H1 (cell line): ENCODE data around the gene ZNF133. TPM values are rescaled to one million over a fixed set of nuclear protein-coding genes. Genes with fewer than 3 reads are reported as not detected.

Source experiments
- CTCF ChIA-PET: fragments of 300-600 bp; sonication (Branson Sonifier 250); formaldehyde crosslinking; loops from one replicate; lab custom pipeline; 2021; ENCODE audit not compliant: partially characterized antibody; lab: Charles Lee
- POLR2A ChIA-PET: fragments of 300-600 bp; sonication (Branson Sonifier 250); formaldehyde crosslinking; loops from one replicate; lab custom pipeline; 2021; ENCODE audit warnings: inconsistent platforms; ENCODE audit not compliant: partially characterized antibody; lab: Charles Lee
- DNase-seq, 2 experiments: peaks; one replicate each; pipeline versions ENCODE4 v3.0.0 to v3.0.0-alpha.2; 2010 to 2022; ENCODE audit warnings: low spot score in 2 of 2, low read depth in 1 of 2, mixed read lengths in 1 of 2
- FAIRE-seq: peaks from 2 replicates; lab custom pipeline; 2011; peaks lifted over from hg19 to GRCh38; lab: Jason Lieb, UNC
- H2AFZ ChIP-seq: 2 replicates; pipeline ENCODE4 v1.8.1; 2012; ENCODE audit warnings: low read length, inconsistent platforms
- H2AK5ac ChIP-seq: 2 replicates; pipeline ENCODE4 v1.6.1; 2013; ENCODE audit warnings: low read depth, low read length
- H2BK120ac ChIP-seq: replicated peaks from 2 replicates; pipeline ENCODE3; 2013; ENCODE audit warnings: low read depth, low read length, inconsistent platforms
- H2BK12ac ChIP-seq: 2 replicates; pipeline ENCODE4 v1.6.1; 2013; ENCODE audit warnings: low read depth, low read length
- H2BK15ac ChIP-seq: 2 replicates; pipeline ENCODE4 v1.6.1; 2013; ENCODE audit warnings: low read length
- H2BK20ac ChIP-seq: 2 replicates; pipeline ENCODE4 v1.6.1; 2013; ENCODE audit warnings: low read length
- H2BK5ac ChIP-seq: 2 replicates; pipeline ENCODE4 v1.6.1; 2013; ENCODE audit warnings: low read depth, low read length
- H3K14ac ChIP-seq: 2 replicates; pipeline ENCODE4 v1.6.1; 2013; ENCODE audit warnings: inconsistent platforms; ENCODE audit not compliant: insufficient read length
- H3K18ac ChIP-seq: 2 replicates; pipeline ENCODE4 v1.6.1; 2013; ENCODE audit warnings: low read length; ENCODE audit errors: extremely low read depth
- H3K23ac ChIP-seq: 2 replicates; pipeline ENCODE4 v1.6.1; 2013; ENCODE audit warnings: inconsistent platforms; ENCODE audit not compliant: insufficient read length
- H3K23me2 ChIP-seq: 2 replicates; pipeline ENCODE4 v1.6.1; 2013; ENCODE audit warnings: low read depth, low read length
- H3K27ac ChIP-seq: 2 replicates; pipeline ENCODE4 v1.6.1; 2011; ENCODE audit warnings: low read depth, low read length, inconsistent platforms
- H3K27me3 ChIP-seq, 4 experiments: replicated peaks in 1 of 4; 1 replicate in 1 of 4; 2 replicates in 3 of 4; pipeline versions ENCODE4 v1.6.1 to v1.8.1; 2011 to 2013; ENCODE audit warnings: low read length in 3 of 4, mild to moderate bottlenecking in 3 of 4, inconsistent platforms in 2 of 4, mixed read lengths in 2 of 4, moderate library complexity in 1 of 4; ENCODE audit not compliant: control insufficient read depth in 3 of 4, insufficient read depth in 3 of 4; ENCODE audit errors: extremely low read depth in 1 of 4
- H3K36me3 ChIP-seq, 4 experiments: 2 replicates each; pipeline versions ENCODE4 v1.6.1 to v1.8.1; 2011 to 2013; ENCODE audit warnings: mild to moderate bottlenecking in 4 of 4, low read length in 3 of 4, moderate library complexity in 2 of 4, control low read depth in 1 of 4, inconsistent platforms in 1 of 4; ENCODE audit not compliant: insufficient read depth in 4 of 4, control insufficient read depth in 2 of 4
- H3K4ac ChIP-seq: replicated peaks from 2 replicates; pipeline ENCODE3; 2013; ENCODE audit warnings: low read length, low read depth, mixed read lengths, inconsistent platforms; ENCODE audit not compliant: insufficient read length
- H3K4me1 ChIP-seq, 4 experiments: replicated peaks in 1 of 4; 1 replicate in 1 of 4; 2 replicates in 3 of 4; pipeline versions ENCODE4 v1.6.1 to v1.8.1; 2011 to 2013; ENCODE audit warnings: low read length in 3 of 4, inconsistent platforms in 2 of 4, mixed read lengths in 1 of 4; ENCODE audit not compliant: insufficient read depth in 4 of 4, control insufficient read depth in 3 of 4
- H3K4me2 ChIP-seq, 2 experiments: 2 replicates each; pipeline versions ENCODE4 v1.6.1 to v1.8.1; 2011 to 2013; ENCODE audit warnings: low read depth in 2 of 2, low read length in 2 of 2, control low read depth in 1 of 2, inconsistent platforms in 1 of 2, mild to moderate bottlenecking in 1 of 2; ENCODE audit not compliant: insufficient read depth in 1 of 2
- H3K4me3 ChIP-seq, 4 experiments: fragments of 200-600, 300-600 bp in 1 of 4; sonication (generic), shearing (Covaris generic), sonication (Bioruptor Twin) in 1 of 4; 2 replicates each; pipeline versions ENCODE4 v1.5.1 to v1.8.1; 2011 to 2016; ENCODE audit warnings: low read length in 4 of 4, low read depth in 3 of 4, control low read depth in 2 of 4, inconsistent platforms in 2 of 4, mild to moderate bottlenecking in 2 of 4, mixed read lengths in 1 of 4, moderate library complexity in 1 of 4; ENCODE audit not compliant: insufficient read depth in 2 of 4; ENCODE audit errors: extremely low read depth in 1 of 4
- H3K56ac ChIP-seq: replicated peaks from 2 replicates; pipeline ENCODE3; 2013; ENCODE audit warnings: low read depth, mild to moderate bottlenecking, mixed read lengths, low read length, inconsistent platforms; ENCODE audit not compliant: insufficient read length
- H3K79me1 ChIP-seq: 2 replicates; pipeline ENCODE4 v1.6.1; 2013; ENCODE audit warnings: low read depth, low read length, control low read depth
- H3K79me2 ChIP-seq, 2 experiments: 2 replicates each; pipeline versions ENCODE4 v1.6.1 to v1.8.1; 2012 to 2013; ENCODE audit warnings: low read length in 2 of 2, mild to moderate bottlenecking in 2 of 2, inconsistent platforms in 1 of 2; ENCODE audit not compliant: insufficient read depth in 2 of 2, control insufficient read depth in 1 of 2
- H3K9ac ChIP-seq, 4 experiments: replicated peaks in 1 of 4; 1 replicate in 1 of 4; 2 replicates in 3 of 4; pipeline versions ENCODE4 v1.6.1 to v1.8.1; 2011 to 2013; ENCODE audit warnings: low read depth in 3 of 4, low read length in 3 of 4, control low read depth in 2 of 4, mild to moderate bottlenecking in 2 of 4, moderate library complexity in 2 of 4, inconsistent platforms in 1 of 4; ENCODE audit errors: extremely low read depth in 1 of 4
- H3K9me3 ChIP-seq, 2 experiments: 2 replicates each; pipeline versions ENCODE4 v1.6.1 to v1.8.1; 2012 to 2013; ENCODE audit warnings: mild to moderate bottlenecking in 2 of 2, moderate library complexity in 2 of 2, control low read depth in 1 of 2, inconsistent platforms in 1 of 2, low read depth in 1 of 2, low read length in 1 of 2, mixed read lengths in 1 of 2; ENCODE audit not compliant: insufficient read depth in 2 of 2
- H4K20me1 ChIP-seq, 2 experiments: replicated peaks in 1 of 2; 2 replicates each; pipeline versions ENCODE3 to v1.8.1; 2011 to 2013; ENCODE audit warnings: inconsistent platforms in 2 of 2, low read length in 2 of 2, mild to moderate bottlenecking in 1 of 2; ENCODE audit not compliant: insufficient read depth in 2 of 2, control insufficient read depth in 1 of 2
- H4K5ac ChIP-seq: 2 replicates; pipeline ENCODE4 v1.6.1; 2013; ENCODE audit warnings: low read length, low read depth, mixed read lengths, inconsistent platforms; ENCODE audit not compliant: insufficient read length
- H4K8ac ChIP-seq: 2 replicates; pipeline ENCODE4 v1.8.0; 2013; ENCODE audit warnings: mild to moderate bottlenecking, moderate library complexity, low read length, inconsistent platforms; ENCODE audit not compliant: insufficient read depth; ENCODE audit errors: extremely low read depth
- H4K91ac ChIP-seq: replicated peaks from 2 replicates; pipeline ENCODE3; 2013; ENCODE audit warnings: low read length, mixed read lengths, inconsistent platforms; ENCODE audit not compliant: insufficient read length
- CEBPB ChIP-seq: IDR thresholded peaks from 2 replicates; pipeline ENCODE4 v1.6.1; 2012; ENCODE audit warnings: low read depth, low read length
- FOSL1 ChIP-seq: IDR thresholded peaks from 2 replicates; pipeline ENCODE4 v1.6.1; 2011; ENCODE audit warnings: mild to moderate bottlenecking, low read depth, low read length, moderate library complexity; ENCODE audit not compliant: insufficient read depth
- GABPA ChIP-seq: IDR thresholded peaks from 2 replicates; pipeline ENCODE4 v1.6.1; 2011; ENCODE audit warnings: mild to moderate bottlenecking, low read length, moderate library complexity, borderline replicate concordance; ENCODE audit not compliant: insufficient read depth
- POU5F1 ChIP-seq: IDR thresholded peaks from 2 replicates; pipeline ENCODE4 v1.6.1; 2011; ENCODE audit warnings: low read depth, mild to moderate bottlenecking, low read length, moderate library complexity
- RAD21 ChIP-seq, 2 experiments: IDR thresholded peaks in 1 of 2; conservative IDR thresholded peaks in 1 of 2; 2 replicates each; pipeline ENCODE4 v1.6.1; 2011; ENCODE audit warnings: low read depth in 2 of 2, low read length in 2 of 2, improper control_type of control experiment in 1 of 2, inconsistent platforms in 1 of 2, mild to moderate bottlenecking in 1 of 2, moderate library complexity in 1 of 2
- SIN3A ChIP-seq, 2 experiments: IDR thresholded peaks in 1 of 2; conservative IDR thresholded peaks in 1 of 2; 2 replicates each; pipeline ENCODE4 v1.6.1; 2011 to 2012; ENCODE audit warnings: low read length in 2 of 2, improper control_type of control experiment in 1 of 2, low read depth in 1 of 2, mild to moderate bottlenecking in 1 of 2
- YY1 ChIP-seq: IDR thresholded peaks from 2 replicates; pipeline ENCODE4 v1.6.1; 2011; ENCODE audit warnings: low read depth, mild to moderate bottlenecking, low read length
- ZNF274 ChIP-seq: IDR thresholded peaks from 2 replicates; pipeline ENCODE4 v1.7.0; 2012; ENCODE audit warnings: low read length, borderline replicate concordance; ENCODE audit errors: extremely low read depth
- WGBS, 2 experiments: shearing (Covaris generic) in 1 of 2; methylation state at CpG; one replicate each; pipeline versions ENCODE4 v1.1.6 to v1.1.7; 2013 to 2015; ENCODE audit warnings: low lambda C conversion rate in 2 of 2, mixed read lengths in 2 of 2, inconsistent platforms in 1 of 2, low coverage in 1 of 2, missing lambda C conversion rate in 1 of 2; ENCODE audit not compliant: insufficient replicate concordance in 2 of 2, insufficient coverage in 1 of 2, insufficient read length in 1 of 2; ENCODE audit errors: extremely low coverage in 1 of 2, missing lambda C conversion rate in 1 of 2; 5-methylcytosine and 5-hydroxymethylcytosine counted together
- polyA plus RNA-seq, 7 experiments: library from polyadenylated mRNA; depleted of rRNA in 3 of 7; stranded (reverse) in 5 of 7; unstranded in 2 of 7; fragments of >200 nt in 5 of 7; fragments of 200-250 nt in 2 of 7; gene quantifications; 1 replicate in 5 of 7; 2 replicates in 1 of 7; 4 replicates in 1 of 7; pipeline versions ENCODE4 v1.2.1 to v1.2.3, GENCODE V29; 2011 to 2013; ENCODE audit warnings: missing spikeins in 2 of 7, mixed read lengths in 2 of 7
- total RNA-seq: library from RNA; stranded (reverse); fragmentation: NEBNext Ultra II Directional; extraction: Animal tissue kit (Norgen Biotek cat#: 25700); gene quantifications from 2 replicates; pipeline ENCODE4 v1.2.1, GENCODE V29; 2021
- TF ChIP-seq, protein P1 (sequence below), 3 experiments: IDR thresholded peaks; 1 replicate in 2 of 3; 2 replicates in 1 of 3; pipeline versions ENCODE4 v1.5.1 to v1.6.1; 2011; ENCODE audit warnings: low read length in 3 of 3, mild to moderate bottlenecking in 3 of 3, inconsistent platforms in 2 of 3, low read depth in 1 of 3, moderate library complexity in 1 of 3; ENCODE audit not compliant: insufficient read depth in 1 of 3; ENCODE audit errors: control extremely low read depth in 1 of 3
- TF ChIP-seq, protein P2 (sequence below): IDR thresholded peaks from 2 replicates; pipeline ENCODE4 v1.6.1; 2012; ENCODE audit warnings: inconsistent platforms

Gene ZNF133
- total and polyA plus RNA-seq, 2 of the 8 experiments (the other 6 are each of a cell fraction or from before 2014, with no cell fraction given) = 12.1 to 15.8 TPM

DNA sequence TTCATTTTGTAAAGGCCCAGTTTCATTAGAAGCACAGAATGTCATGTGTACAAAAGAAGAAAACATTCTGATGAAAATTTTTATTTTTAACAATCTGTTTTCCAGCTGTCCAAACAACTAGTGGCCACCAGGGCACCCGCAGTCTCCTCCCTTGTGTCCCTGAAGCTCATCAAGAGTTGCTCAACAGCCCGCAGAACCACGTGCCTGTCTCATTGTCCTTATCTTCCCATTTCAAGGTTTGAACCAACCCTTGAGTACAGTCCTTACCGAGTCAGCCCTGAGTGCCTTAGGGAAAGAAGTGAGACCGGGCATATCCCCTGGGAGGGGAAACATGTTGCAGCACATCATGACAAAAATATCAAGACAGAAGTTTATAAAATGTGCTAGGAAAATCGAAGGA is 15.9 kb upstream of the ZNF133 start:
- Histone ChIP-seq H3K4me3 (no peak overlapping the region), H3K9ac (no peak overlapping the region), H2AFZ (0 out of 2 replicates have a peak overlapping the region, but pooled peaks have one; percentile 28), H3K14ac (no peak overlapping the region), H3K79me2 (no peaks in the 10 kb centered on the region), H3K56ac (no peak overlapping the region), H3K27ac (no peak overlapping the region), H3K9me3 (no peaks in the 10 kb centered on the region), H4K8ac (no peak overlapping the region; the same call in 1 of the 2 replicates), H3K23me2 (no peaks in the 10 kb centered on the region), H3K23ac (no peak overlapping the region), H4K20me1 (no peaks in the 10 kb centered on the region), H4K5ac (no peak overlapping the region), H2BK5ac (no peak overlapping the region), H3K79me1 (no peaks in the 10 kb centered on the region), H2AK5ac (no peak overlapping the region), H2BK15ac (no peak overlapping the region), H4K91ac (no peak overlapping the region), H2BK12ac (no peak overlapping the region), H3K18ac (no peak overlapping the region), H3K27me3 (no peaks in the 10 kb centered on the region; a peak in 2 of 7 replicates), H2BK120ac (no peak overlapping the region), H3K4ac (no peak overlapping the region), H2BK20ac (no peak overlapping the region), H3K4me2 (no peak overlapping the region), H3K4me1 (peaks cover 0 to 7% (median 0%) of the 10 kb centered on the region in 4 experiments; a peak in 1 of 7 replicates), H3K36me3 (no peaks in the 10 kb centered on the region)
- ChIA-PET POLR2A (no interaction called here), CTCF (interaction anchor here (0.5 to 2.0 kb wide), 7 partner anchors 10 to 209 kb away, joined by 3 to 10 read pairs (median 3); no protein-coding TSS in a partner anchor)
- no peak for FAIRE-seq
- DNase-seq = no peak
- WGBS, 2 experiments = 83% methylated on average over 6 of the region's 6 CpGs; no CpG with 5 or more reads in 1 of the 2 experiments
- peak; percentile 89 for TF ChIP-seq CEBPB
- TF ChIP-seq, protein P1, sequence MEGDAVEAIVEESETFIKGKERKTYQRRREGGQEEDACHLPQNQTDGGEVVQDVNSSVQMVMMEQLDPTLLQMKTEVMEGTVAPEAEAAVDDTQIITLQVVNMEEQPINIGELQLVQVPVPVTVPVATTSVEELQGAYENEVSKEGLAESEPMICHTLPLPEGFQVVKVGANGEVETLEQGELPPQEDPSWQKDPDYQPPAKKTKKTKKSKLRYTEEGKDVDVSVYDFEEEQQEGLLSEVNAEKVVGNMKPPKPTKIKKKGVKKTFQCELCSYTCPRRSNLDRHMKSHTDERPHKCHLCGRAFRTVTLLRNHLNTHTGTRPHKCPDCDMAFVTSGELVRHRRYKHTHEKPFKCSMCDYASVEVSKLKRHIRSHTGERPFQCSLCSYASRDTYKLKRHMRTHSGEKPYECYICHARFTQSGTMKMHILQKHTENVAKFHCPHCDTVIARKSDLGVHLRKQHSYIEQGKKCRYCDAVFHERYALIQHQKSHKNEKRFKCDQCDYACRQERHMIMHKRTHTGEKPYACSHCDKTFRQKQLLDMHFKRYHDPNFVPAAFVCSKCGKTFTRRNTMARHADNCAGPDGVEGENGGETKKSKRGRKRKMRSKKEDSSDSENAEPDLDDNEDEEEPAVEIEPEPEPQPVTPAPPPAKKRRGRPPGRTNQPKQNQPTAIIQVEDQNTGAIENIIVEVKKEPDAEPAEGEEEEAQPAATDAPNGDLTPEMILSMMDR (IDR thresholded peaks at IDR 0.05; ENCODE audit: control extremely low read depth in 1 of 3, insufficient read depth in 1 of 3, low read depth in 1 of 3, low read length in 3 of 3) = peak; percentile 6 to 11 (median 10); a peak in 2 of 4 replicates
- TF ChIP-seq POU5F1 = no peak
- TF ChIP-seq GABPA = no peak
- TF ChIP-seq SIN3A (conservative IDR thresholded peaks at IDR 0.05 in 1 of 2, IDR thresholded peaks at IDR 0.05 in 1 of 2; ENCODE audit: low read depth in 1 of 2, low read length in 2 of 2) = no peak
- TF ChIP-seq YY1 = no peak
- no peak; a peak in 1 of 4 replicates for TF ChIP-seq RAD21 (IDR thresholded peaks at IDR 0.05 in 1 of 2, conservative IDR thresholded peaks at IDR 0.05 in 1 of 2; ENCODE audit: low read depth in 2 of 2, low read length in 2 of 2)
- no peak for TF ChIP-seq ZNF274
- TF ChIP-seq FOSL1 = no peak
- TF ChIP-seq, protein P2, sequence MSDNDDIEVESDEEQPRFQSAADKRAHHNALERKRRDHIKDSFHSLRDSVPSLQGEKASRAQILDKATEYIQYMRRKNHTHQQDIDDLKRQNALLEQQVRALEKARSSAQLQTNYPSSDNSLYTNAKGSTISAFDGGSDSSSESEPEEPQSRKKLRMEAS = peak; percentile 26; the same call in 1 of the 2 replicates
